DND-41 (cell line): Measurements from ENCODE around the gene BAIAP2.

Experiments used
- CTCF ChIP-seq: IDR thresholded peaks from 2 replicates; pipeline ENCODE4 v1.5.1; 2012; ENCODE audit warnings: borderline replicate concordance, low read length, moderate library complexity, mild to moderate bottlenecking; ENCODE audit not compliant: poor library complexity, severe bottlenecking; ENCODE audit errors: extremely low read depth
- EZH2 ChIP-seq: IDR thresholded peaks from 3 replicates; pipeline ENCODE4 v1.6.1; 2012; ENCODE audit warnings: borderline replicate concordance, low read depth, mild to moderate bottlenecking, moderate library complexity, low read length, inconsistent platforms; ENCODE audit not compliant: severe bottlenecking

- TF ChIP-seq CTCF (no peak), EZH2 (no peak)
These were observed 48.0 kb upstream of the BAIAP2 start for GRCh38 chr17:80986816-80987475.
